ENCODE measurements around the gene CD244.
"Not testable (repeated sequence)": the region's sequence is repeated elsewhere in the genome, so short reads cannot be mapped to it uniquely, and the experiment has no call there.

CD244 gene, protein sequence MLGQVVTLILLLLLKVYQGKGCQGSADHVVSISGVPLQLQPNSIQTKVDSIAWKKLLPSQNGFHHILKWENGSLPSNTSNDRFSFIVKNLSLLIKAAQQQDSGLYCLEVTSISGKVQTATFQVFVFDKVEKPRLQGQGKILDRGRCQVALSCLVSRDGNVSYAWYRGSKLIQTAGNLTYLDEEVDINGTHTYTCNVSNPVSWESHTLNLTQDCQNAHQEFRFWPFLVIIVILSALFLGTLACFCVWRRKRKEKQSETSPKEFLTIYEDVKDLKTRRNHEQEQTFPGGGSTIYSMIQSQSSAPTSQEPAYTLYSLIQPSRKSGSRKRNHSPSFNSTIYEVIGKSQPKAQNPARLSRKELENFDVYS

DNA sequence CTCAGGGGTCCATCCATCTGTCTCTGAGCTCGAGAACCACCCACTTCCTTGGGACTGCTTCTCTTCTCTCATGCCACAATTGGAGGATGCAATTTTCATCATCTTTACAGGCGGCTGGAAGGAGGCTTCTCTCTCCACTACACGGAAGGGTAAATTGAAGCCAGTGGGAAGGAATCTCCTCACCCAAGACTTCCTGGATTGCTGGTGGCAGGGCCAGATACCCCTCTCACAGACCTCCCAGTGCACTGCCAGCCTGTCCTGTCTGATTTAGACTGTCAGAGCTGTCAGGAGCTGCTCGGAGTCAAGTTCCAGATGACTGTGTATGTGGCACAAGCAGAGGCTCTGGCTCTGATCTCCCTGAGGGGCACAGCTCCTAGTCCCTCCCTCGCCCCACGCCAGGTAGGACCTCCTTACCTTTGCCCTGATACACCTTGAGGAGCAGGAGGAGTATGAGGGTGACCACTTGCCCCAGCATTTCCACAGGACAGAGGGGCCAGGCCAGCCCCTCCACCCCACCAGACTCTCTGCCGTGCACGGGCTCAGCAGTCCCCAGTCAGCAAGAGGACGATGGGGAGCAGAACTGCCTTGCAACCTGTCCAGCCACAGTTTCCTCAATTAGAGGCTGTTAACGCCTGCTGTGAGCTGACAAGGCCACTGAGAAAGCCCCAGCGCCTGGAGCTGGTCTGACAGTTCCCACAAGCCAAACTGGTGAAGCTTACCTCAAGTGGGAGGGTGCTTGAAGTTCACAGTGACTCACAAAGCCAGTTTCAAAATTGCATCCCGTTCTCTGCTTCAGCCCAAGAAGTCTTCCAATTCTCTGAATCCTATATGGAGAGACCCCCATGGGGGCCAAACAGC, at the start of gene CD244:
CD244 (minus strand) TSS at position 685 of the 858 bp plus-strand sequence; CDS start at position 475, 210 bp downstream.
- DNase-seq (ENCODE audit: low read depth in 2 of 2) = peak; percentile 32 to 33

GRCh38 chr1:160911925-160912324, 49.2 kb upstream of the CD244 start:
- no peak for DNase-seq (ENCODE audit: low read depth in 2 of 2)

GRCh38 chr1:160911441-160911840, 48.8 kb upstream of the CD244 start:
- no peak for DNase-seq (ENCODE audit: low read depth in 2 of 2)

GRCh38 chr1:160910170-160910750, 47.6 kb upstream of the CD244 start:
- no peak for DNase-seq (ENCODE audit: low read depth in 2 of 2)

- no peak for DNase-seq (ENCODE audit: low read depth in 2 of 2)
Measured at GRCh38 chr1:160907976-160908375, 45.3 kb upstream of the CD244 start.

- no peak for DNase-seq (ENCODE audit: low read depth in 2 of 2)
Measured at GRCh38 chr1:160905617-160905989, 42.9 kb upstream of the CD244 start.

DNA sequence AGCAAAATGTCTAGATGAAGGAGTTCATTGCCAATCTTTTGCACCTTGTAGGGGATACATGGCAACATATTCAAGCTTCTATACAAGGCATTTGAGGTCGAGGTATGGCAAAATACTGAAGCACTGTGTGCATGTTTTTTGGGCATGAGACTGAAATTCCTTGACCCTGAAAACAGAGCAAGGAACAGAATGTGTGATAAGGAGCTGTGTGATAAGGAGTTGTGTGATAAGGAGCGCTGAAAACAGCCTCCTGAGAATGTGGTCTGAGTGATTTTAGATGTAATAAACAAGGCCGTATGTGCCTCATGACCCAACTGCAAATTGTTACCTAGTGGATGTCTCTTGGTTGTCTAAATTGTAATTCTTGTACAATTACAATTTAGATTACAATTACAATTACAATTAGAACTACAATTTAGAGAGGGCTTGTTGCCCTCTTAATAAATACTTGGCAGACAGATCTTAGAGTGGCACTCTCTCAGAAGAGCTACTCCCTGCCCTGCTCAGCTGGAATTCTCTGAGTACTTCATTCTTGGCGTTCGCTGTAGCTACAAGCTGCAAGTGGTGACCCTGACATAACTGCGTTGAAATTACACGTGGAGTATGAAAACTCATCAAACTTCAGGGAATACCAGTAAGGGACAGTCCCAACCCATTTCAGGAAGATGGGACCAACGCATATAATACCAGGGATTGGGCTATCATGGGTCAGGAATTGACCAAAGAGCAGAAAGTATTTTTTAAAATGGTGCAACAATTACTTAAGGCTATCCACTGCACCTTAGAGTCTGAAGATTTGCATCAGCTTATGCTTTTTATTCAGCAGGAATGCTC, 42.3 kb upstream of the CD244 start:
- DNase-seq (ENCODE audit: low read depth in 2 of 2) = no peak

- DNase-seq (ENCODE audit: low read depth in 2 of 2) = not testable (repeated sequence)
Measured at GRCh38 chr1:160902251-160902650, 39.6 kb upstream of the CD244 start.

DNA sequence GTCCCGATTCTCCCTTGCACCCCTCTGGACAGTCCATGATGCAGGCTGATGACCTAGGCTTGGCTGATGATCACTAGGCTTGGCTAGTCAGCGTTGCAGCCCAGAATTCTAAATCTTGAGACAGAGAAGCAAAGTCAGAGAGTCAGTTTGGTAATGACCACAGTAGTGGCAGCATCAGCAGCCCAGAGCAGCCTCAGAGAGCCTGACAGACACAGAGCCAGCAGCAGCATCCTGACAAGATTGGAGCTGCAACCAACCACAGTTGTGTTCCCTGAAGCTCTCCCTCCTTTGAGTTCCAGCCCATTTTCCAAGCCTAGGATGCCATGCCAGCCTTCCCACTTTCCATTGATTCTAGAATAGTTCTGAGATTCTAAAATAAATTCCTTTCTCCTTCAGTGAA, 39.1 kb upstream of the CD244 start:
- no peak for DNase-seq (ENCODE audit: low read depth in 2 of 2)

- DNase-seq (ENCODE audit: low read depth in 2 of 2) = not testable (repeated sequence)
Measured at GRCh38 chr1:160900683-160901082, 38.0 kb upstream of the CD244 start.

DNA sequence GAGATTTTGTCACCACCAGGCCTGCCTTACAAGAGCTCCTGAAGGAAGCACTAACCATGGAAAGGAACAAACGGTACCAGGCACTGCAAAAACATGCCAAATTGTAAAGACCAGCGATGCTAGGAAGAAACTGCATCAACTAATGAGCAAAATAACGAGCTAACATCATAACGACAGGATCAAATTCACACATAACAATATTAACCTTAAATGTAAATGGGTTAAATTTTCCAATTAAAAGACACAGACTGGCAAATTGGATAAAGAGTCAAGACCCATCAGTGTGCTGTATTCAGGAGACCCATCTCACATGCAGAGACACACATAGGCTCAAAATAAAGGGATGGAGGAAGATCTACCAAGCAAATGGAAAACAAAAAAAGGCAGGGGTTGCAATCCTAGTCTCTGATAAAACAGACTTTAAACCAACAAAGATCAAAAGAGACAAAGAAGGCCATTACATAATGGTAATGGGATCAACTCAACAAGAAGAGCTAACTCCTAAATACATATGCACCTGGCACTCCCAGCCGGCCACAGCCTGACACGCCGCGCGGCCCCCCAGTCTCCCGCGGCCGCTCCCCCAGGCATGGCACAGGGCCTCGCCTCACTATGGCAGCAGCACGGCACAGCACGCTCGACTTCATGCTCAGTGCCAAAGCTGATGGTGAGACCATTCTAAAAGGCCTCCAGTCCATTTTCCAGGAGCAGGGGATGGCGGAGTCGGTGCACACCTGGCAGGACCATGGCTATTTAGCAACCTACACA, 31.9 kb upstream of the CD244 start:
- DNase-seq (ENCODE audit: low read depth in 2 of 2) = not testable (repeated sequence)

GRCh38 chr1:160891474-160891873, 28.8 kb upstream of the CD244 start:
- DNase-seq (ENCODE audit: low read depth in 2 of 2) = no peak

GRCh38 chr1:160888926-160889325, 26.2 kb upstream of the CD244 start:
- no peak for DNase-seq (ENCODE audit: low read depth in 2 of 2)

DNA sequence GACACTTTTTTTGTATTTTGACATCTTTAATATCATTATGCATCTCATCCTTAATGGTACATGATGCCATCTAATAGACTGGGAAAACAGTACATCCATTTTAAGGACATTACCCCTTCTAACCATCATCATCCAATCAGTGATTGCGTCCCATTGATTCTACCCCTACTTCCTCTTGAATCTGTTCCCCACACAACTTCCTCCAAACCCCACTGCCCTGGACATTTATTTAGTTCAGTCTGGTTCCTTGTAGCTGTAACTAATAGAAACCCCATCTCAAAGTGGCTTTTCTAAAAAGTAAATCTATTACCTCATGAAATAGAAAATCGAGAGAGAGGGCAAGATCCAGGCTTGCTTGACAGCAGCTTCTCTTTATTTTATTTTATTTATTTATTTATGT, 24.4 kb upstream of the CD244 start:
- no peak for DNase-seq (ENCODE audit: low read depth in 2 of 2)

- DNase-seq (ENCODE audit: low read depth in 2 of 2) = no peak
Measured at GRCh38 chr1:160885042-160885441, 22.4 kb upstream of the CD244 start, which contains the start of gene ITLN1. Gene ITLN1 (minus strand): TSS chr1:160885180. CDS start chr1:160884877, 303 bp downstream.

GRCh38 chr1:160884579-160884978, 21.9 kb upstream of the CD244 start:
- no peak for DNase-seq (ENCODE audit: low read depth in 2 of 2)

GRCh38 chr1:160883581-160884513, 21.2 kb upstream of the CD244 start:
- DNase-seq (ENCODE audit: low read depth in 2 of 2) = no peak

GRCh38 chr1:160882582-160882981, 19.9 kb upstream of the CD244 start:
- no peak for DNase-seq (ENCODE audit: low read depth in 2 of 2)

DNA sequence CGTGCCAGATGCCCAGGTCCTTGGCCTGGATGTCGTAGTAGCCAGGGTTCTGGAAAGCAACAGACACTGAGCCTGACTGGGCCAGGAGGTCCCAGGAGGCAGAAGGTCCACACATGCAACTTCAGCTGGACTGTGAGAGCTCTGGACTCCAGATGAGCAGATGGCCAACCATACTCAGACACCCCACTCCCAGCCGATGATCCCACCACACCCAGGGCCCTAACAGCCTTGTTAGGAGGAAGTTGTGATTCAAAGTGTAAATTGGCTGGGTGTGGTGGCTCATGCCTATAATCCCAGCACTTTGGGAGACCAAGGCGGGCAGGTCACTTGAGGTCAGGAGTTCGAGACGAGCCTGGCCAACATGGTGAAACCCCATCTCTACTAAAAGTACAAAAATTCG, 18.6 kb upstream of the CD244 start:
- DNase-seq (ENCODE audit: low read depth in 2 of 2) = not testable (repeated sequence)

GRCh38 chr1:160880216-160880615, 17.5 kb upstream of the CD244 start:
- DNase-seq (ENCODE audit: low read depth in 2 of 2) = no peak

Data from stimulated activated CD8-positive, alpha-beta memory T cell treated with anti-CD3 and anti-CD28 coated beads, Interleukin-7, amount 100 ng/mL, for 1 hour (primary cell).